ENCODE measurements around the gene RYR3.

- no peak for TF ChIP-seq CTCF (conservative IDR thresholded peaks at IDR 0.05 in 1 of 2, IDR thresholded peaks at IDR 0.05 in 1 of 2; ENCODE audit: low read depth in 1 of 2, low read length in 2 of 2)
- no peak for TF ChIP-seq EZH2 (IDR thresholded peaks at IDR 0.05; ENCODE audit: low read length, missing control alignments)
Measured at GRCh38 chr15:33678602-33679001, 367.8 kb downstream of the RYR3 start.
